HG03571 (cell line): ENCODE measurements around the gene OGT.
"Not testable (repeated sequence)": the region's sequence is repeated elsewhere in the genome, so short reads cannot be mapped to it uniquely, and the experiment has no call there.

ENCODE experiments used
- ATAC-seq: cut with Tn5 transposase; IDR thresholded peaks from one replicate; pipeline ENCODE4 v1.9.1; 2021; ENCODE audit not compliant: unreplicated experiment

The OGT gene

DNA sequence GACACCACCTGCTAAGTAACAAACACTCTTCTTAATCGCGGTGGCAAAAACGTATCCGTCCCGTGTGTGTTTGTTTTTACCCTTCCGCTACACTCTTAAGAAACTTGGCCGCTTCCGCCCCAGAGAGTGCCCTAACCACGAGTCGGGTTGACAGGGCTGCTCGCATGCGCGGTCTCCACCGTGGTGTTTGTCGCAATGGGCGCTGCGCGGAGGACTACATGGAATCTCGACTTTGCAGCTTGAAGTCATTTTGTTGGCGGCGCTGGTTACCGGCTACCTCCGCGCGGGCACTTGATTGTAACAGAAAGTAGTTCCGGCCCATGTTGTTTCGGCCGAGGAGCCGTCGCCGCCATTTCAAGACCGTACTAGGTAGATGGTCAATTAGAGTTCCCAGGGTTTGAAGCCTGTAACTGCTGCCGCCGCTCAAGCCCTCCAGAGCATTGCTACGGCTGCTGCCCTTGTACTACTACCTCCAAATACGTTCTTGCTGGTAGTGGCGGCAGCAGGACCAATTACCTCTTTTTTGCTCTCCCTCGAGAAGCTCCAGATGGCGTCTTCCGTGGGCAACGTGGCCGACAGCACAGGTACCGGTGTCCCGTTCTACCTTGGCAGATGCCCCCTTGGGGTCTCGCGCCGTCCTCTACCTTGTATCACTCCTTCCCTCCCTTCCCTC lies at the start of gene OGT:
Gene OGT (plus strand): TSS at position 352 of the 673 bp plus-strand sequence. CDS start 196 bp downstream, at position 548.
- peak; percentile 77 for ATAC-seq

DNA sequence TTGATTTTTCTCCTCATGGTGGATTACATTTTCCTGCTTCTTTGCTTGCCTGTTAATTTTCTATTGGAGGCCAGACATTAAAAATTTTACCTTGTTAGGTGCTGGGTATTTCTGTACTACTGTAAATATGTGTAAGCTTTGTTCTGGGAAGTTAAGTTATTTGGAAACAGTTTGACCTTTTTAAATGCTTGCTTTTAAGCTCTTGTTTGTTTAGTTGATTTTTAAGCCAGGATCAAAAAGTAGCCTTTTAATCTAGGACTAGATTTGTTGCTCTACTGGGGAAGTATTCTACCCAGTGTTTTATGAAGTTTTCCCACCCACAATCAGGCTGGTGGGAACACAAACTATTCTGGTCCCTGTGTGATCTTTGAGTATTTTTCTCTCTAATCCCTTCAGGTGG lies 45.1 kb upstream of the OGT start:
- no peak for ATAC-seq

DNA sequence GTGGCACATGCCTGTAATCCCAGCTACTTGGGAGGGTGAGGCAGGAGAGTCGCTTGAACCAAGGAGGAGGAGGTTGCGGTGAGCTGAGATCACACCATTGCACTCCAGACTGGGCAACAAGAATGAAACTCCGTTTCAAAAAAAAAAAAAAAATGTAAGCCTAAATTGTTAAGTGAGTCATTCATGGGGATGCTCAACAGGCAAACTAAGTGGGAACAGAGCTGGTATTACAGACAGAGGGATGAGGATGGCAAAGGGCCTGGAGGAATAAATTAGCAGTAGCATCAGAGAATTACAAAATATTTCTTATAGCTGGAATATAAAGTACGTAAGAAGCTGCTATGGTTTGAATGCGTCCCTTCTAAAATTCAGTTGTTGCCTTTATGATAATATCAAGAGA lies 43.4 kb upstream of the OGT start:
- no peak for ATAC-seq

DNA sequence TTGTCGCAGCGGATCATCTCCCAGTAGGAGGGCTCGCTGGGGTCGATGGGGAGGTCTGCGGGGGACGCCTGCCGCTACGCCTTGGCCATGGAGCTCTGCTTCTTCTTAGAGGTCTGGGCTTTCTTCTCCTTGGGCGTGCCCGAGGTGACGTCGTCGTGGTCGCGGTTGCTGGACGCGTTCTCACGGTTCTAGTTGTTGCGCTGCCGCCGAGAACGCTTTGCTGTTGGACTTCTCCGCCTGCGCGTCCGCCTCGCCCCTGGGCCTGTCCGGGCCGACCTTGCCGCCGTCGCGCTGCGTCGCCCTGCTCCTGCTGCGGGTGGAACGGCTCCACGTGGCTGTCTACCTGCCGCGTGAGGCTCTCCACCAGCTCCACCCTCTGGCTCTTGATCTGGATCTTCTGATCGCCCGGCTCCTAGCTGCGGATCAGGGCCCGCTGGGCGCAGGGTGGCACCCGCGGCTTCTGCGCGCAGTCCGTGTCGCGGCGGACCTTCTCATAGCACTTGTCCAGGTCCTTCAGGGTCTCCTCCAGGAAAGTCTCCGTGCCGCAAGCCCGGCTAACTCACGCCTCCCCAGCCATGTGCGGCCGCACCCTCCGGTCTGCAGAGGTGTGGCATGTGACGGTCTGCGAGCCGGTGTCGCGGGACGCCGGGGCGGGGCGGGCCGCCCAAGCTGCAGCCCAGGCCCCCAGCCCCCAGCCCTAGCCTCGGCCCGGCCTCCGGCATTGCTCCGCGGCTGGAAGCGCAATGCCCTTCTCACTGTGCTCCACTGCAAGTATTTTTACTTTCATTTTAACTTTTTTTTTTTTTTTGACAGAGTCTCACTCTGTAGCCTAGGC lies 40.5 kb upstream of the OGT start:
- ATAC-seq = no peak

DNA sequence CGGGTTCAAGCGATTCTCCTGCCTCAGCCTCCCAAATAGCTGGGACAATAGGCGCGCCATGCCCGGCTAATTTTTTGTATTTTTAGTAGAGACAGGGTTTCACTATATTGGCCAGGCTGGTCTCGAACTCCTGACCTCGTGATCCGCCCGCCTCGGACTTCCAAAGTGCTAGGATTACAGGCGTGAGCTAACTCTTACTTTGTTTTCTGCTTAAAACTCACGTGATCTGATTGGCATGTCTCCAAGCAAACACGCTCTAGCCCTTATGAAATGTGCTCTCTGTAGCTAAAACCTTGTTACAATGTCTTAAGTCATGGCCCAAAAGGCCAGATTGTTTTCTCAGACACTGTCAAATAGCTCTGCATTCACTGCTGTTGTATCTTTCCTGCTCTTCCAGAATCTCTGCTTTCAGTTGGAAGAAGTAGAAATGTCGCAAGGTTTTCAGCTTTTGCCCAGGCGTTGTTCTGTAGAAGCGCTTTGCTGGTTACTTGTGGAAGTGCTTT lies 39.7 kb upstream of the OGT start:
- ATAC-seq = no peak

DNA sequence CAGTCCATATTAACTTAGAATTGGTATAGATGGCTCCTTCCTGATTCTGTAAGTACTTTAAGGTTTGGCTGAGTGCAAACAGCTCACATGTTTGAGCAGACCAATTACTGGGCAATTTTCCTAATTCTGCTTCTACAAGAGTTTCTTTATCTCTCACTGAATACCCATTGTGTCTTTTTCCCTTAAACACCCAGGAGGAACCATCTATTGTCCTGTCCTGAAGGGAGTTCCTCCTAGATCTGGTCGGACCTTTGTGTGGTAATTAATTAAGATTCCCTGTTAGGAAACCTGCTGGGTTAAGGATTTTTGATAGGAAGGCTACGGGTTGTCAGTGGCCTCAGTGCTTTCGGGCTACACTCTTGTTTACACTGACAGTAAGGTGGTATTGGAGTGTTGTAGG lies 36.9 kb upstream of the OGT start:
- ATAC-seq = not testable (repeated sequence)

DNA sequence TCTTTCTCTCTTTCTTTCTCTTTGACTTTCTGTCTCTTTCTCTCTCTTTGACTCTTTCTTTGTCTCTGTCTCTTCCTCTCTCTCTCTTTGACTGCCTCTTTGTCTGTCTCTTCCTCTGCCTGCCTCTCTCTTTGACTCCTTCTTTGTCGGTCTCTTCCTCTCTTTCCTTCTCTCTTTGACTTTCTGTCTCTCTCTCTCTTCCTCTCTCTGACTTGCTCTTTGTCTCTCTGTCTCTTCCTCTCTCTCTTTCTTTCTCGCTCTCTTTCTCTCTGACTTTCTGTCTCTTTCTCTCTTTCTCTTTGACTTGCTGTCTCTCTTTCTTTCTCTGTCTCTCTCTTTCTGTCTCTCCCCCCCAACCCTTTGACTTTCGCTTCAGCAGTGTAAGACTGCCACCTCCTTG lies 36.4 kb upstream of the OGT start:
- no peak for ATAC-seq

DNA sequence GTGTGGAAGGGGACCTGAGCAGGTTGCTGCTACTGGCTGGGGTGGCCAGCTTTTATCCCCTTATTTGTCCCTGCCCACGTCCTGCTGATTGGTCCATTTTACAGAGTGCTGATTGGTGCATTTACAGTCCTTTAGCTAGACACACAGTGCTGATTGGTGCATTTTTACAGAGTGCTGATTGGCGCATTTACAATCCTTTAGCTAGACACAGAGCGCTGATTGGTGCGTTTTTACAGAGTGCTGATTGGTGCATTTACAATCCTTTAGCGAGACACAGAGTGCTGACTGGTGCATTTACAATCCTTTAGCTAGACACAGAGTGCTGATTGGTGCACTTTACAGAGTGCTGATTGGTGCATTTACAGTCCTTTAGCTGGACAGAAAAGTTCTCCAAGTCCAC lies 30.8 kb upstream of the OGT start:
- not testable (repeated sequence) for ATAC-seq

DNA sequence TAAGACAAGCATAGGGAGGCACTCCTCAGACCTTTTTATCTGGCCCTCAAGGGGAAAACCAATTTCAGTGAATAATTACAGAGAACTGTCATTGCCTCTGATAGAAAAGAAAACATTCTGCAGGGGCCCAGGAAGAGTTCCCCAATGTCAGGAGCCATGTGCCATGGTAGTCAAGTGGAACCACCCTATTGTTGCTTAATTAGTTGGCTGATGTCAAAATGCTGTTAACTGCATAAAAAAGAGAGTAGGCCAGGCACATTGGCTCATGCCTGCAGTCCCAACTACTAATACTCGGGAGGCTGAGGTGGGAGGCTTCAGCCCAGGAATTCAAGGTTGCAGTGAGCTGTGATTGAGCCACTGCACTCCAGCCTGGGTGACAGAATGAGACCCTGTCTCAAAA lies 28.6 kb upstream of the OGT start:
- ATAC-seq = no peak

DNA sequence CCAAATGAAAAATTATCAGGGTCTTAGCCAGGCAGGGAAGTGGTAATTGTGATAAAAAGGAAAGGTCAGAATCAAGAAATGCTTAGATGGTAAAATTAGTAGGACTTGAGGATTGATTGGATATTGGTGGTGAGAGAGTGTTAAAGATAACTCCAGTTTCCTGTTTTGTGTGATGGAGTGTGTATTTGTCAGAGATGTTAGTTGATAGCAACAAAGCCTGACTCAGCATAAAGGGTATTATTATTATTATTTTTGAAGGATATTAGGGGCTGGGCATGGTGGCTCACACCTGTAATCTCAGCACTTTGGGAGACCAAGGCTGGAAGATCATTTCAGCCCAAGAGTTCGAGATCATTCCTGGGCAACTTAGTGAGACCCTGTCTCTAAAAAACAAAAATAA lies 23.6 kb upstream of the OGT start:
- no peak for ATAC-seq

DNA sequence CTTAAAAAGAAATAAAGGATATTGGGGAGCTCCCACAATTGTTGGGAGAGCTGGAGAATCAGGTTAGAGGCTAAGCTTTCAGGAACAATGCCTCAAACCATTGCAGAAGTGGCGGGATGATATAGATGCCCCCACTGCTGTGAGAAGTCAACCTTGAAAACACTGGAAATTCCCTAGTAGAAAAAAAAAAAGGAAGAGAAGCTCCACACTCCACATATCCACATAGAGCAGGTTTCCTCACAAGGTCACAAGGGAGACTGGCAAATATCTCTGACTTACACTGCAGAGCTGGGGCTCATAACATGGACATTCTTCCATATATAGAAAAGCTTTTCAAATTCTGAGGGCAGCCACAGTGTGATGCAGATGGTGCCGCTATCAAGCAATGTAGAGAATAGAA lies 22.7 kb upstream of the OGT start:
- no peak for ATAC-seq

DNA sequence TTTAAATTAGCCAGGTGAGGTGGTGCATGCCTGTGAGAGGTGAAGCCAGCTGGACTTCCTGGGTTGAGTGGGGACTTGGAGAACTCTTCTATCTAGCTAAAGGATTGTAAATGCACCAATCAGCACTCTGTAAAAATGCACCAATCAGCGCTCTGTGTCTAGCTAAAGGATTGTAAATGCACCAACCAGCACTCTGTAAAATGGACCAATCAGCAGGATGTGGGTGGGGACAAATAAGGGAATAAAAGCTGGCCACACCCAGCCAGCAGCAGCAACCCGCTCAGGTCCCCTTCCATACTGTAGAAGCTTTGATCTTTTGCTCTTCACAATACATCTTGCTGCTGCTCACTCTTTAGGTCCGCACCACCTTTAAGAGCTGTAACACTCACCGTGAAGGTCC lies 19.2 kb upstream of the OGT start:
- not testable (repeated sequence) for ATAC-seq

DNA sequence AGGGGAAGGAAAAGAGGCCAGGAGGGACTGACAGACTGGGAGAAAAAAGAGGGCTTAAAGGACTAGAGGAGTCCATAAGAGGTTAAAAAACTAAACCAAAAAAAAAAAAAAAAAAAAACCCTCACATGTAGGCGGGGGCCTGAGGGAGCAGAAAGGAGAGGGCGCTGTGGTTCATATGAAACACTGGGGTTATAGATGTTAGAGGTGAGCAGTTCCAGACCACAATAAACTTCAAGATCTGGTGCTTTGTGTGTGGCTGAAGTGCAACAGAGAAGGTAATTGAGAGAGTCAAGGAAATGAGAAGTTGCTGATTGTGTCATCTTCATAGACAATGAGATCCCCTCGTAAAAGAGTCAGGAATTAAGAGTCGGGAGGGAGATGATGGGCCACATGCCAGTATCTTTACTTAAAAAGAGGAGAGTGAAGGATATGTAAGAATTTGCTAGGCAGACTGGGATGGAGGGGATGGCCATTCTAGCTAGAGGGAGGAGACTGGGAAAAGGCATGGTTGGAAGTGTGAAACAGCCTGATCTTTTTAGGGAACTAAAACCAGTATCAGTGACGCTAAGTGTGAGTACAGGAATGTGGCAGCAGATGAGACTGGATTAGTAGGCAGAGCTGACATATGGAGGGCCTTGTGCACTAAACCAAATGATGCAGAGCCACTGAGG lies 18.4 kb upstream of the OGT start:
- ATAC-seq = no peak

DNA sequence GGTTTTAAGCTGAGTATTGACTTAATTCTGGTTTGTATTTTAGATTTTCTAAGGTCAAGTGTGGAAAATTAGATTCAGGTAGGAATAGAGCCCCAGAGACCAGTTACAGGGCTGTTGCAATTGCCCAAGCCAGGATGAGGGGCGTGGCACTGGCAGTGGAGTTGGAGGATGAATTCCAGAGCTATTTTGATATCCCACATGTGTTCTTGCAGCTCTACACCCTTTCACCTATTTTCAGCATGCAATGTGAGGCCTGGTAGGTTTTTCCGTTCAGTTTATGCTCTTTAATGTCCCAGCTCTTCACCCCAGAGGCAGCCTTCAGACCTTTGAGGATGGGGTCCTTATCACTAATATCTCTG lies 17.9 kb upstream of the OGT start:
- no peak for ATAC-seq

DNA sequence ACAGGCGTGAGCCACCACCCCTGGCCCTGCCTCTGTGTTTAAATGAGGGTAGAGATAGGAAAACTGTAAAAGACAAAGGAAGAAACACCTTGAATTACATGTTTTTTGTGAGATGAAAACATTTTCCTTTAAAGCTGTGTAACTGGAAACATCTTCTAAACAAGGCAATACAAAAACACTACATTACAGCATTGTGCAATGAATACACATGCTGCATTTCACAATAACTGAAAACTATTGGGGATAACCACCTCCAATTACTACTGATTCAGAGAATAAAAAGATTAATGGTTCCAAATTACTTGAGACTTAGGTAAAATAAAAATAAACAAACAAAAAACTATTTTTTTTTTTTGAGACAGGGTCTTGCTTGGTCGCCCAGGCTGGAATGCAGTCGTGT lies 7.6 kb upstream of the OGT start:
- ATAC-seq = no peak

DNA sequence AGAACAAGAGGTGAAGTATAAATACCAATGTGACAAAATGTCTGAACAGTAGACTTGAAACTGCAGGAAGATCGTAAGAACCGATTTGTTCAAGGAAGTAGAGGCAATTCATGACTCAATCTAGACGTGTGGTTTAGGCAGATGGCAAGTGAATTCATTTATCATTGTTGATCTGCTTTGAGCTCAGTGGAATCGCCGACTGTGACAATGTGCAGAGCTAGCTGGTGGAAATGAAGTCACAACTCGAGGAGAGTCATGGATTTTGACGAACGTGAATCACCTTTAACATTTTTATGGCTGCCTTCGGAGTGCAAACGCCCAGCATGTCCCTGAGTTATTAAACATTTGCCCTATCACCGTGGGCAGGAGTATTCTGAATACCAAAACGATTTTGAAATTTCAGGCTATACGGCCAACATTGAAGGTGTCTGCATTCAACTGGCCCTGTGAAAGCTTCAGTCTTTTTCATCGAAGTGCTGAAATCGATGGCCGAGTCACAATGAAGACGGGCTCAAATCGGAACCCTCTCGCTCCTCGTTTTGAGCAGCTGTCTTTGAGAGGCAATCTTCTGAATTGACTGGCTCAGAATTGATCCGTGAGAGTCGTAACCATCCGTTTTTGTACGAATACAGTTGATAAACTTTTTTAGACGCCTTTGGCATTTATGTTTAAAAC lies 689 bp upstream of the OGT start:
- ATAC-seq = peak; percentile 8

DNA sequence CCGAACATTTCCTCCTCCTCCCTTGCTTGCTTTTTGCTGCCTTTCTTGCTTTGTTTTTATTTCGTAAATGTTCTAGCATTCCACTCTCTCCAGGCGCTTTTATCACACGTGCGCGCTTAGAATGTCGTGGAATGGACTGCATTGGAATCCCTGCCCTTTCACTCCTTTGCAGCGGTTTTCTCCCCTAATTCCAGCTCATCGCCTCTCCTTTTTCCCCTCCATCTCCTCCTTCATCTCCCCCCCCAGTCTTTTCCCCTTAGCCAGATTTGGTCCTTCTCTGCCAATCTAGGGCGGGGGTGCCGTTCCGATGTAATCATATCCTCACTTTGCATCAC lies 579 bp downstream of the OGT start:
- ATAC-seq = no peak

DNA sequence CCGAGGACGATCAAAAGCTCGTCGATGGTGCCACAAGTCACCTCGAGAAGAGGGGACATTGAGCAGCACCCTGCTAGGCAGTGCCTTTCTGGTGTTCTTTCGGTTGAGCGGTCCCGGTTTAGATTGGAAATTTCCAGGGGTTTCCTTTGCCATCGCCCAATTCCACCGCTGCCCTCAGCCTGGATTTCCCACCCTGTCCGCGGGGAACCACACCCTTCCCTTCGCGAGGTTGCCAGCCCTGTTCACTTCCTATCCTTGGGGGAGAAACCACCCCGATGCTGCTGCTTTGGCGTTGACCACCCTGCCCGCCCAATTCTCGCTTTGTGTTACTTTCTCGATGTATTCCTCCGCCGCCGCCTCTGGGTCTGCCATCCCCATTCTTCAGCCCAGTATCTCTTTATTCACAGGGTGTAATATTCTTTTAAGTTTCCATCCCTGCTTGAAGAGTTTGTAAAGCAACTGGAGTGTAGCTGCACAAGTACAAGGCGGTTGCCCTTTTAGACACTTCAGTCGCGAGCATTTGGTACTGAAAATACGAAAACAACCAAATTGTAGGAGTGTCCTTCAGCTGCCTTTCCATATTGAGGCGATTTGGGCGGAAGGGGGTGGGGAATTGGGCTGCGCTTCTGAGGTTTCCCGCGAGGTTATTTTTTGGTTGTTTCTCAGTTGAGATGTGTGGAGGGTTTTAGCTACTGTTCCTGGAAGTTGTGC lies 1.1 kb downstream of the OGT start:
- ATAC-seq = no peak

DNA sequence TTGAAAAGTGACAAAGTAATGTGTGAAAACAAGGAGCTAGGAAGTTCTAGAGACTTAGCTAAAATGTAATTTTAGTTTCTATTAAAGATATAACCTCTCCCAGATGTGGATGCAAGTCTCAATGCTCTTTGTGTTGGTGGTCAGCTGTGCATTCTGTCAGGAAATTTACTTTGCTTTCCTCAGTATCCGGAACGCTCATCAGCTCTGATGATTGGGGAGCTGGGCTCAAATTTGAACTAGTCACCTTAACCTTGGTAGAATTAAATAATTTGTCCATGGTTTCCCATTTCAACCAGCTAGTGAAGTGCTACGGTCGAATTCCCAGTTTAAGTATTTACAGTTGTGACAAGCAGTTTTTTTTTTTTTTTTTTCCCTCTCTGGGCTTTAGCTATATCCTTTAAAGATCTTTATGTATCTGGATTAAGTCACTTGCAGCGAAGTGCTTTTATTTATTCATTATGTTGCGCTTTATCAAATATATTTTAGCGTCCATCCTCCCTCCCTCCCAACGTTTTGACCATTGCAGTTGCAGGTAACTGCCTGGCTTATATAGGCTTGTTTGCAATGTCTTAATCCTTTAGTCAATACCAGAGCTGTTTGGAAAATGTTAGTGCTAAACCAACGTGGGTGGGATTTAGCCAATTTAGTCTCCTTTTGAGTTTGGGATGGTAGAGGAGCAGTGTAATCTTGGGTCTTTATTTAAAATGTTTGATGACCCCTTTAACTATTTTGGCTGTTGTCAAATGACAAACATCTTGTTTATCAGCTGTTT lies 2.1 kb downstream of the OGT start:
- no peak for ATAC-seq

DNA sequence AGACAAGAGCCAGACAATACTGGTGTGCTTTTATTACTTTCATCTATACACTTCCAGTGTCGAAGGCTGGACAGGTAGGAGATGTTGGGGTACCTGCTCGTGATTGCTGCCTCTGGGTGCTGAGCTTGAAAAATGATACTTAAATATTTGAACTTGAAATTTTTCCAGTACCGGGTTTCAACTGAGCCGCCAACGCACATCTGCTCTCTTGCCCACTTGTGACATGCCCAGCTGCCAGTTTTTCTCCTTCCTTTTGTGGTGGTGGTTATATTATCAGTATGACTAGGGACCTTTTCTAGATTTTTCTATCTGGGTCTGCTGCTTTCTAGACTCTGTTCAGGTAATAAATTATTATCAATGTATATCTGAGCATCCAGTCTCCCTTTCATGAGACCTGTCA lies 3.4 kb downstream of the OGT start:
- ATAC-seq = no peak
